Measurements from ENCODE around the gene ARL13B.
"Not testable (repeated sequence)": the region's sequence is repeated elsewhere in the genome, so short reads cannot be mapped to it uniquely, and the experiment has no call there.

The ARL13B gene

GRCh38 chr3:93979850-93980676 lies at the start of gene ARL13B:
Gene ARL13B (plus strand): TSS chr3:93980155. CDS start chr3:93980424, 269 bp downstream.
- peak; percentile 99 for DNase-seq (ENCODE audit: low spot score)

- DNase-seq (ENCODE audit: low spot score), result no peak
These were observed 48.2 kb upstream of the ARL13B start for GRCh38 chr3:93931597-93932229.

GRCh38 chr3:93934366-93935046 lies 45.4 kb upstream of the ARL13B start:
- no peak for DNase-seq (ENCODE audit: low spot score)

- DNase-seq (ENCODE audit: low spot score), result no peak
These were observed 43.4 kb upstream of the ARL13B start for GRCh38 chr3:93936549-93936948.

GRCh38 chr3:93937485-93937884 lies 42.5 kb upstream of the ARL13B start:
- not testable (repeated sequence) for DNase-seq (ENCODE audit: low spot score)

- DNase-seq (ENCODE audit: low spot score), result not testable (repeated sequence)
These were observed 30.0 kb upstream of the ARL13B start for GRCh38 chr3:93949958-93950357.

- no peak for DNase-seq (ENCODE audit: low spot score)
These were observed 18.9 kb upstream of the ARL13B start for GRCh38 chr3:93961026-93961425.

GRCh38 chr3:93961489-93961888 lies 18.5 kb upstream of the ARL13B start:
- no peak for DNase-seq (ENCODE audit: low spot score)

- no peak for DNase-seq (ENCODE audit: low spot score)
These were observed 17.2 kb upstream of the ARL13B start for GRCh38 chr3:93962798-93963197.

GRCh38 chr3:93965106-93965505 lies 14.8 kb upstream of the ARL13B start:
- not testable (repeated sequence) for DNase-seq (ENCODE audit: low spot score)

- DNase-seq (ENCODE audit: low spot score), result no peak
These were observed 10.5 kb upstream of the ARL13B start for GRCh38 chr3:93969443-93969842.

GRCh38 chr3:93969997-93970396 lies 10.0 kb upstream of the ARL13B start:
- peak; percentile 22 for DNase-seq (ENCODE audit: low spot score)

GRCh38 chr3:93973131-93974126 lies 6.5 kb upstream of the ARL13B start, which contains the start of gene PROS1:
Gene PROS1 (minus strand): TSS chr3:93973896. CDS start chr3:93973749, 147 bp downstream.
- DNase-seq (ENCODE audit: low spot score), result peak; percentile 71

GRCh38 chr3:93981649-93982048 lies 1.7 kb downstream of the ARL13B start:
- no peak for DNase-seq (ENCODE audit: low spot score)

- DNase-seq (ENCODE audit: low spot score), result no peak
These were observed 3.5 kb downstream of the ARL13B start for GRCh38 chr3:93983408-93983807.

GRCh38 chr3:93984618-93985017 lies 4.7 kb downstream of the ARL13B start:
- no peak for DNase-seq (ENCODE audit: low spot score)

- DNase-seq (ENCODE audit: low spot score), result no peak
These were observed 8.3 kb downstream of the ARL13B start for GRCh38 chr3:93988283-93988682.

- no peak for DNase-seq (ENCODE audit: low spot score)
These were observed 8.8 kb downstream of the ARL13B start for GRCh38 chr3:93988764-93989163.

- no peak for DNase-seq (ENCODE audit: low spot score)
These were observed 9.3 kb downstream of the ARL13B start for GRCh38 chr3:93989241-93989640.

GRCh38 chr3:93991631-93992030 lies 11.7 kb downstream of the ARL13B start:
- DNase-seq (ENCODE audit: low spot score), result no peak

- no peak for DNase-seq (ENCODE audit: low spot score)
These were observed 12.3 kb downstream of the ARL13B start for GRCh38 chr3:93992207-93992606.

- DNase-seq (ENCODE audit: low spot score), result no peak
These were observed 14.1 kb downstream of the ARL13B start for GRCh38 chr3:93994056-93994455.
